ENCODE results near the gene YJEFN3.

Gene YJEFN3

GRCh38 chr19:19514215-19514657, 14.5 kb upstream of the YJEFN3 start:
- POLR2A ChIA-PET, result no interaction called here
- CTCF ChIA-PET, result no interaction called here
- TF ChIP-seq ZNF544 (tag by site-specific recombination; IDR thresholded peaks at IDR 0.05) (no peak), GLIS2 (tag by site-specific recombination; IDR thresholded peaks at IDR 0.05) (no peak), ZNF23 (tag by site-specific recombination; IDR thresholded peaks at IDR 0.05; ENCODE audit: borderline replicate concordance) (no peak), REPIN1 (tag by site-specific recombination; IDR thresholded peaks at IDR 0.05; ENCODE audit: low read depth) (no peak), TSHZ1 (tag by site-specific recombination; IDR thresholded peaks at IDR 0.05; ENCODE audit: borderline replicate concordance) (no peak), ZNF792 (tag by site-specific recombination; IDR thresholded peaks at IDR 0.05) (no peak), HOXC10 (CRISPR knock-in tag; IDR thresholded peaks at IDR 0.05) (no peak), SCRT1 (tag by site-specific recombination; IDR thresholded peaks at IDR 0.05; ENCODE audit: borderline replicate concordance) (no peak), ZNF292 (tag by site-specific recombination; IDR thresholded peaks at IDR 0.05; ENCODE audit: borderline replicate concordance, low read depth) (no peak), ZNF433 (tag by site-specific recombination; IDR thresholded peaks at IDR 0.05; ENCODE audit: low read depth) (no peak), KLF10 (tag by site-specific recombination; IDR thresholded peaks at IDR 0.05) (no peak), ZNF626 (tag by site-specific recombination; IDR thresholded peaks at IDR 0.05) (no peak), ZNF121 (tag by site-specific recombination; IDR thresholded peaks at IDR 0.05) (no peak), ZNF302 (tag by site-specific recombination; IDR thresholded peaks at IDR 0.05; ENCODE audit: low read depth) (no peak), ZNF692 (tag by site-specific recombination; IDR thresholded peaks at IDR 0.05) (no peak), ZNF664 (tag by site-specific recombination; IDR thresholded peaks at IDR 0.05) (no peak), ZNF645 (tag by site-specific recombination; IDR thresholded peaks at IDR 0.05) (no peak), ZNF785 (tag by site-specific recombination; IDR thresholded peaks at IDR 0.05) (no peak), KLF9 (tag by site-specific recombination; IDR thresholded peaks at IDR 0.05; ENCODE audit: low read depth) (no peak)
- Histone ChIP-seq H3K9me3 (ENCODE audit: control insufficient read depth, insufficient read depth, low read depth, low read length) (no peaks in the 10 kb centered on the region), H3K4me1 (ENCODE audit: control insufficient read depth, insufficient read depth, low read length) (no peaks in the 10 kb centered on the region), H3K36me3 (ENCODE audit: control insufficient read depth in 2 of 2, insufficient read depth in 1 of 2, low read length in 2 of 2) (peaks cover 4 to 11% of the 10 kb centered on the region in 2 experiments; a peak in 2 of 3 replicates), H3K4me3 (ENCODE audit: low read depth, low read length) (no peak overlapping the region), H3K27ac (ENCODE audit: extremely low read depth, low read depth, low read length) (no peak overlapping the region)

- CTCF ChIA-PET, result interaction anchor here (0.7 to 0.9 kb wide), 2 partner anchors 17 to 149 kb away, joined by 3 read pairs; no protein-coding TSS in a partner anchor
- Histone ChIP-seq H3K4me1 (ENCODE audit: control insufficient read depth, insufficient read depth, low read length) (no peaks in the 10 kb centered on the region), H3K4me3 (ENCODE audit: low read depth, low read length) (peak within 1 kb of the TSS; percentile 83), H3K36me3 (ENCODE audit: control insufficient read depth in 2 of 2, insufficient read depth in 1 of 2, low read length in 2 of 2) (peaks cover 8 to 19% of the 10 kb centered on the region in 2 experiments; a peak in 2 of 3 replicates), H3K27ac (ENCODE audit: extremely low read depth, low read depth, low read length) (peak within 1 kb of the TSS; percentile 33; the same call in 1 of the 2 replicates), H3K9me3 (ENCODE audit: control insufficient read depth, insufficient read depth, low read depth, low read length) (no peaks in the 10 kb centered on the region)
- POLR2A ChIA-PET, result interaction anchor here (0.7 to 2.4 kb wide), 3 partner anchors 10 to 110 kb away, joined by 3 to 6 read pairs (median 3); partner anchors contain the start of genes GATAD2A and YJEFN3
- TF ChIP-seq ZBTB11 (tag by site-specific recombination; conservative IDR thresholded peaks at IDR 0.05; ENCODE audit: low read depth) (no peak), ZNF132 (tag by site-specific recombination; IDR thresholded peaks at IDR 0.05; ENCODE audit: borderline replicate concordance) (no peak), MEIS1 (CRISPR knock-in tag; IDR thresholded peaks at IDR 0.05; ENCODE audit: borderline replicate concordance) (no peak), ZSCAN18 (tag by site-specific recombination; IDR thresholded peaks at IDR 0.05) (no peak)
These were observed 13.7 kb upstream of the YJEFN3 start, which contains the start of gene TSSK6 for GRCh38 chr19:19514881-19515641. Gene TSSK6 (minus strand): TSS chr19:19515548. CDS start chr19:19515427, 121 bp downstream.
